PFSK-1 (cell line): Measurements from ENCODE around the gene JPT2.

Experiments
- FOXP2 ChIP-seq: optimal IDR thresholded peaks from 2 replicates; pipeline ENCODE3; 2011; ENCODE audit warnings: borderline replicate concordance, control low read depth, inconsistent platforms; ENCODE audit not compliant: insufficient read depth; ENCODE audit errors: extremely low read length, extremely low read depth
- POLR2AphosphoS5 ChIP-seq: IDR thresholded peaks from 2 replicates; pipeline ENCODE4 v1.6.1; 2012; ENCODE audit warnings: low read depth, mild to moderate bottlenecking, control low read depth, low read length, moderate library complexity
- REST ChIP-seq, 2 experiments: IDR thresholded peaks; 2 replicates each; pipeline versions ENCODE4 v1.6.1 to v1.8.0; 2011 to 2012; ENCODE audit warnings: low read depth in 2 of 2, low read length in 2 of 2, control low read depth in 1 of 2, inconsistent platforms in 1 of 2, mild to moderate bottlenecking in 1 of 2, moderate library complexity in 1 of 2; ENCODE audit not compliant: insufficient read depth in 1 of 2
- SIN3A ChIP-seq: IDR thresholded peaks from 2 replicates; pipeline ENCODE4 v1.6.1; 2012; ENCODE audit warnings: mild to moderate bottlenecking, low read length, moderate library complexity, borderline replicate concordance; ENCODE audit not compliant: insufficient read depth
- TAF1 ChIP-seq: IDR thresholded peaks from 2 replicates; pipeline ENCODE4 v1.6.1; 2012; ENCODE audit warnings: low read length, control low read depth, borderline replicate concordance; ENCODE audit not compliant: insufficient read depth

JPT2 gene

GRCh38 chr16:1721372-1721771 is 43.3 kb downstream of the JPT2 start:
- TF ChIP-seq SIN3A = no peak
- TF ChIP-seq POLR2AphosphoS5 = no peak
- no peak for TF ChIP-seq FOXP2
- TF ChIP-seq REST (IDR thresholded peaks at IDR 0.05; ENCODE audit: insufficient read depth in 1 of 2, low read depth in 2 of 2, low read length in 2 of 2) = no peak
- no peak for TF ChIP-seq TAF1

GRCh38 chr16:1723450-1724147 is 45.5 kb downstream of the JPT2 start:
- TF ChIP-seq POLR2AphosphoS5 = no peak
- TF ChIP-seq FOXP2 = no peak
- TF ChIP-seq SIN3A = no peak
- TF ChIP-seq REST (IDR thresholded peaks at IDR 0.05; ENCODE audit: insufficient read depth in 1 of 2, low read depth in 2 of 2, low read length in 2 of 2) = no peak
- no peak for TF ChIP-seq TAF1

GRCh38 chr16:1724491-1724890 is 46.4 kb downstream of the JPT2 start:
- no peak for TF ChIP-seq SIN3A
- TF ChIP-seq REST (IDR thresholded peaks at IDR 0.05; ENCODE audit: insufficient read depth in 1 of 2, low read depth in 2 of 2, low read length in 2 of 2) = no peak

- TF ChIP-seq FOXP2 = no peak
- no peak for TF ChIP-seq POLR2AphosphoS5
- TF ChIP-seq REST (IDR thresholded peaks at IDR 0.05; ENCODE audit: insufficient read depth in 1 of 2, low read depth in 2 of 2, low read length in 2 of 2) = no peak
- no peak for TF ChIP-seq TAF1
- no peak for TF ChIP-seq SIN3A
Measured at GRCh38 chr16:1726661-1727502, 48.8 kb downstream of the JPT2 start.
